NCI-H446 treated with DMSO at 0.1 percent for 48 hours (cell line): ENCODE data around the gene HOXA9.

Experiments
- DNase-seq: peaks from one replicate; lab custom pipeline; 2025; lab: John Stamatoyannopoulos, UW

The HOXA9 gene

DNA sequence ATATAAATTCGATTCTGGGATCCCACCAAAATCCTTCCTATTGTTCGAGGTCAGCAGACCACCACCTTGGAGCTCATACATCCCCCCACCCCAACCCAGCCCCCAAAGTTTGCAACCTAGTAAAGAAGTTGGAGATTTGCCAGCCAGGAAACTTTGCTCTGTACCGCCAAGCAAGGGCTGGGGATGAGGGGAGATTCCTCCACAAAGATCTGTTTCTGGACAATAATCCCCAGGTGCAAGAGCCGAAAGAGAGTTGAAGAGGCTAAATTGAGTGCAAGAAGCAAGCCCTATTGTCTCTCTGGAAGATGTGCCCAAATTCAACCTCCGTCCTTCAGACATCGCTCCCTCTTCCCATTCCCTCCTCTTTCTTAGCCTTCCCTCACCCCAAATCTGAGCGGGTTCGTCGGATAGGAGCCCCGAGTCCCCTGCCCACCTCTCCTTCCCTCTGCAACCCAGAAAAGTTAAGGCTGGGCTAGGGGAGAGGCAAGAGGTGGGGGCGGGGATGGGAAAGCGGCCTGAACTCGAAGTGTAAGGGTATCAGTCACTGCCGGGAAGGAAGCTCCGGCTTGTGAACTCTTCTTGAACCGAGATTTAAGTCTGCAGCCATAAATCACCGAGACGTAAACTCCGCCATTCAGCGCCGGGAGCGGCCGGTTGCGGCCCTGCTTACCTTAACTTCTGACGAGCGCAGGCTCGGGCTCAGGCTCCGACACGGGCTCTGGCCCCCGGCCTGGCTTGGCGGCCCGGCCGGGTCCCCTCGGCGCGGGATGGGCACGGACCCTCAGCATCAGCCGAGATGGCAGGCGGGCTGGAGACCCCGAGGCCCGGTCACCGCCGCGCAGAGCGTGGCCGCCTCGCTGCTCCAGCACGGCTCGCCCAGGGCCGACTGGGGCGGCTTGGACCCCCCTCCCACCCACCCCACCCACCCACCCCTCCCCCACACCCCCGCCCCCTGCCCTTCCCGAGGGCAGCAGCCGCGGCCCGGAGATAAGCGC is 52.1 kb downstream of the HOXA9 start:
- DNase-seq, result no peak
